ENCODE data around the gene MBNL2.

- TF ChIP-seq CTCF (IDR thresholded peaks at IDR 0.05; ENCODE audit: low read length): no peak
- no peak for TF ChIP-seq EZH2phosphoT487 (IDR thresholded peaks at IDR 0.05; ENCODE audit: low read length)
Measured at GRCh38 chr13:97273341-97273831, 51.3 kb downstream of the MBNL2 start.

All from MM.1S (cell line).